ENCODE measurements around the gene TTC23.

DNA sequence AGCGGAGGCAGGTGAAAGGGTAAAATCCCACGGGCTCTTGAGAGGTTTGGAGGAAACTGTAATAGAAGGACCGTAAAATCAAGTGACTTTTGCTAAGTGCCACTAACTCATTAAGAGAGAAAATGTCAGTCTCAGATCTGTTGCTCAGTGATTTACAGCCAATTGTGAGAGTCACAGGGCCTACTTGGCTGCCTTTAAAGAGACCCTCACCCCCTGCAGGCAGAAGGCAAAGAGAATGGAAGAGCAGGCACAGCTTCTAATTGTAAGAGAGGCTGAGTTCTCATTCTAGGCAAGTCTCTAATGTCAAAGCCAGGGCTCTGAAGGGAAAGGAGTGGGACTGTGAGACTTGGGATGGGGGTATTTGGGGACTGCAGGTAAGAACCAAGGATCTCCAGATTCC, 153.8 kb downstream of the TTC23 start:
- TF ChIP-seq, protein P1, sequence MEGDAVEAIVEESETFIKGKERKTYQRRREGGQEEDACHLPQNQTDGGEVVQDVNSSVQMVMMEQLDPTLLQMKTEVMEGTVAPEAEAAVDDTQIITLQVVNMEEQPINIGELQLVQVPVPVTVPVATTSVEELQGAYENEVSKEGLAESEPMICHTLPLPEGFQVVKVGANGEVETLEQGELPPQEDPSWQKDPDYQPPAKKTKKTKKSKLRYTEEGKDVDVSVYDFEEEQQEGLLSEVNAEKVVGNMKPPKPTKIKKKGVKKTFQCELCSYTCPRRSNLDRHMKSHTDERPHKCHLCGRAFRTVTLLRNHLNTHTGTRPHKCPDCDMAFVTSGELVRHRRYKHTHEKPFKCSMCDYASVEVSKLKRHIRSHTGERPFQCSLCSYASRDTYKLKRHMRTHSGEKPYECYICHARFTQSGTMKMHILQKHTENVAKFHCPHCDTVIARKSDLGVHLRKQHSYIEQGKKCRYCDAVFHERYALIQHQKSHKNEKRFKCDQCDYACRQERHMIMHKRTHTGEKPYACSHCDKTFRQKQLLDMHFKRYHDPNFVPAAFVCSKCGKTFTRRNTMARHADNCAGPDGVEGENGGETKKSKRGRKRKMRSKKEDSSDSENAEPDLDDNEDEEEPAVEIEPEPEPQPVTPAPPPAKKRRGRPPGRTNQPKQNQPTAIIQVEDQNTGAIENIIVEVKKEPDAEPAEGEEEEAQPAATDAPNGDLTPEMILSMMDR (IDR thresholded peaks at IDR 0.05; ENCODE audit: insufficient read depth, low read length), result no peak
- TF ChIP-seq POLR2AphosphoS5 (IDR thresholded peaks at IDR 0.05; ENCODE audit: low read depth), result no peak
- TF ChIP-seq, protein P2, sequence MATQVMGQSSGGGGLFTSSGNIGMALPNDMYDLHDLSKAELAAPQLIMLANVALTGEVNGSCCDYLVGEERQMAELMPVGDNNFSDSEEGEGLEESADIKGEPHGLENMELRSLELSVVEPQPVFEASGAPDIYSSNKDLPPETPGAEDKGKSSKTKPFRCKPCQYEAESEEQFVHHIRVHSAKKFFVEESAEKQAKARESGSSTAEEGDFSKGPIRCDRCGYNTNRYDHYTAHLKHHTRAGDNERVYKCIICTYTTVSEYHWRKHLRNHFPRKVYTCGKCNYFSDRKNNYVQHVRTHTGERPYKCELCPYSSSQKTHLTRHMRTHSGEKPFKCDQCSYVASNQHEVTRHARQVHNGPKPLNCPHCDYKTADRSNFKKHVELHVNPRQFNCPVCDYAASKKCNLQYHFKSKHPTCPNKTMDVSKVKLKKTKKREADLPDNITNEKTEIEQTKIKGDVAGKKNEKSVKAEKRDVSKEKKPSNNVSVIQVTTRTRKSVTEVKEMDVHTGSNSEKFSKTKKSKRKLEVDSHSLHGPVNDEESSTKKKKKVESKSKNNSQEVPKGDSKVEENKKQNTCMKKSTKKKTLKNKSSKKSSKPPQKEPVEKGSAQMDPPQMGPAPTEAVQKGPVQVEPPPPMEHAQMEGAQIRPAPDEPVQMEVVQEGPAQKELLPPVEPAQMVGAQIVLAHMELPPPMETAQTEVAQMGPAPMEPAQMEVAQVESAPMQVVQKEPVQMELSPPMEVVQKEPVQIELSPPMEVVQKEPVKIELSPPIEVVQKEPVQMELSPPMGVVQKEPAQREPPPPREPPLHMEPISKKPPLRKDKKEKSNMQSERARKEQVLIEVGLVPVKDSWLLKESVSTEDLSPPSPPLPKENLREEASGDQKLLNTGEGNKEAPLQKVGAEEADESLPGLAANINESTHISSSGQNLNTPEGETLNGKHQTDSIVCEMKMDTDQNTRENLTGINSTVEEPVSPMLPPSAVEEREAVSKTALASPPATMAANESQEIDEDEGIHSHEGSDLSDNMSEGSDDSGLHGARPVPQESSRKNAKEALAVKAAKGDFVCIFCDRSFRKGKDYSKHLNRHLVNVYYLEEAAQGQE (IDR thresholded peaks at IDR 0.05; ENCODE audit: insufficient replicate concordance, low read depth), result no peak
